Esophagus muscularis mucosa (tissue), 3 donors: ENCODE measurements around the gene HOPX.

Source experiments
- CTCF ChIP-seq, 3 experiments: fragments of 200-600 bp in 2 of 3; fragments of 450-650 bp in 1 of 3; sonication (generic) in 2 of 3; IDR thresholded peaks; one replicate each; pipeline ENCODE4 v1.5.1; 2017 to 2019; ENCODE audit warnings: antibody characterized with exemption in 3 of 3, mild to moderate bottlenecking in 2 of 3, moderate library complexity in 1 of 3
- POLR2AphosphoS5 ChIP-seq, 2 donors: sonication (generic); formaldehyde crosslinking; IDR thresholded peaks; one replicate each; pipeline ENCODE4 v1.6.1; 2017; ENCODE audit warnings: antibody characterized with exemption in 2 of 2

GRCh38 chr4:56646341-56646740 is 34.8 kb downstream of the HOPX start:
- no peak for TF ChIP-seq CTCF (IDR thresholded peaks at IDR 0.05)
- TF ChIP-seq POLR2AphosphoS5 (IDR thresholded peaks at IDR 0.05), result no peak
